Measurements from ENCODE around the gene PNPLA8. TPM values are rescaled to one million over a fixed set of nuclear protein-coding genes. Genes with fewer than 3 reads are reported as not detected.
A peak's percentile ranks its signal among the peaks of the same experiment; 100 is the strongest.

Gene PNPLA8
- total RNA-seq, 2 donors from 2014 or later = 19.2 to 26.2 TPM

DNA sequence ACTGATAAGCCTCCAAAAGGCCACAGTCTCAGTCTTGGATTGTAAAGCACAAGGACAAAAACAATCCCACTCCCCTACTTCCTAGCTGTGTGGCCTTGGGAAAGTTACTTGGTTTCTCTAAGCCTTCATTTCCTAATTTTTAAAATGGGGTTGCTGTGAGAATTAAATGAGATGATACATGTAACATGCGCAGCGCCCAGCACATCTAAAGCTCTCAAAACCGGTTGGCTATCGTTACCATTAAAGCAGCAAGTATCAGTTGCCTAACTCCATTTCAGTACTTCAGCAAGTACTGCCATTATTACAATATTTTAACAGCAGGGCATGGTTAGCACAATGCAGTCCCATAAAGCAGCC lies 71.6 kb downstream of the PNPLA8 start:
- H3K27ac Mint-ChIP-seq = no peak overlapping the region
- peak overlapping the region; percentile 40 for H3K4me3 Mint-ChIP-seq
- ATAC-seq (replicated peaks) = no peak
- no peaks in the 10 kb centered on the region for H3K9me3 Mint-ChIP-seq
- peaks cover 50% of the 10 kb centered on the region for H3K27me3 Mint-ChIP-seq
- H3K36me3 Mint-ChIP-seq (ENCODE audit: low read depth) = no peaks in the 10 kb centered on the region
- H3K4me1 Mint-ChIP-seq = no peaks in the 10 kb centered on the region

DNA sequence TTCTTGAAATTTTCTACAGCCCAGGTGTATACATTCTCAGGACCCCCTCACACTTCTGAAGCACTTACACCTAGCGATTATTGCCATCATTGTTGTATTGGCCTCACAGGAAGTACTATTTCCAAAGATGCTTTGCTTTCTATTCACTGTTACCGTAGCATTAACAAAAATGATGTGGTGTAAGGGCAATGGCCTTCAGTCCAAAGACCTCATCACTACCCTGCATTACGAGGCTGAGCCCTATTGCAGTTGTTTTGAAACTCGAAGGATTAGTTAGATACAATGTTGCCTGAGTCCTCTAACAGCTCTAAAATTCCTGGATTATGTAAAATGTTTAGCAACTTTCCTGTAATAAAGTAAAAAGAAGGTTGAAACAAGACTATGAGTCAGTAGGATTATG lies 72.6 kb downstream of the PNPLA8 start:
- no peaks in the 10 kb centered on the region for H3K9me3 Mint-ChIP-seq
- no peak overlapping the region for H3K27ac Mint-ChIP-seq
- no peak for ATAC-seq (replicated peaks)
- H3K4me1 Mint-ChIP-seq = no peaks in the 10 kb centered on the region
- no peaks in the 10 kb centered on the region for H3K36me3 Mint-ChIP-seq (ENCODE audit: low read depth)
- H3K4me3 Mint-ChIP-seq = no peak overlapping the region
- peaks cover 48% of the 10 kb centered on the region for H3K27me3 Mint-ChIP-seq

DNA sequence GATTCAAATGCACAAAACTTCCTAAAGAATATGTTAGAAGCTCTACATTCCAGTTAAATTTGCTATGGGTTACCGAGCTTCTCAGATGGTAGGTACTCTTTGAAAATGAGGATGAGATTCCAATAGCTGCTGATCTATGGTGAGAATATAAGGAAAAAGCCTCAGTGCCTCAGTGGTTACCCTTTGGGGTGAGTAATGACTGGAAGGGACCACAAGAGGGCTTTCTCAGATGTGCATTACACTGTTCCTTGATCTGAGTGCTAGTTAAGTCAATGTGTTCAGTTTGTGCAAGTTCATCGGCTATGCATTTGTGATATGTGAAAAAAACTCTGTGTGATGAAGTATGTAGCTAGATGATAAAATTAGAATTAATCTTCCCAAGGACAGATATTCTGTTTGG lies 73.2 kb downstream of the PNPLA8 start:
- H3K9me3 Mint-ChIP-seq = no peaks in the 10 kb centered on the region
- no peaks in the 10 kb centered on the region for H3K36me3 Mint-ChIP-seq (ENCODE audit: low read depth)
- H3K27ac Mint-ChIP-seq = no peak overlapping the region
- ATAC-seq (replicated peaks) = no peak
- H3K4me3 Mint-ChIP-seq = no peak overlapping the region
- H3K4me1 Mint-ChIP-seq = no peaks in the 10 kb centered on the region
- H3K27me3 Mint-ChIP-seq = peaks cover 45% of the 10 kb centered on the region

DNA sequence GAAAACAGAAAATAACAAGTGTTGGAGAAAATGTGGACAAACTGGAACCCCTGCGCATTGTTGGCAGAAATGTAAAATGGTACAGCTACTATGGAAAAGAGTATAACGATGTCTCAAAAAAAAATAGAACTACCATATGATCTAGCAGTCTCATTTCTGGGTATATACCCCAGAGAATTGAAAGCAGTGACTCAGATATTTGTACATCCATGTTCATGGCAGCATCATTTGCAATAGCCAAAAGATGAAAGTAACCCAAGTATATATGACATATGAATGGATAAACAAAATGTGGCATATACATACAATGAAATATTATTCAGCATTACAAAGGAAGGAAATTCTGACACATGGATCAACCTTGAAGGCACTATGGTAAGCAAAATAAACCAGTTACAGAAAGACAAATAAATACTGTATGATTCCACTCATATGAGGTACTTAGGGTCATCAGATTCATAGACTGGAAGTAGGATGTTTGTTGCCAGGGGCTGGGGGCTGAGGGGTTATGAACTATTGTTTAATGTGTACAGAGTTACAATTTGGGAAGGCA lies 74.6 kb downstream of the PNPLA8 start:
- peaks cover 40% of the 10 kb centered on the region for H3K27me3 Mint-ChIP-seq
- H3K27ac Mint-ChIP-seq = no peak overlapping the region

DNA sequence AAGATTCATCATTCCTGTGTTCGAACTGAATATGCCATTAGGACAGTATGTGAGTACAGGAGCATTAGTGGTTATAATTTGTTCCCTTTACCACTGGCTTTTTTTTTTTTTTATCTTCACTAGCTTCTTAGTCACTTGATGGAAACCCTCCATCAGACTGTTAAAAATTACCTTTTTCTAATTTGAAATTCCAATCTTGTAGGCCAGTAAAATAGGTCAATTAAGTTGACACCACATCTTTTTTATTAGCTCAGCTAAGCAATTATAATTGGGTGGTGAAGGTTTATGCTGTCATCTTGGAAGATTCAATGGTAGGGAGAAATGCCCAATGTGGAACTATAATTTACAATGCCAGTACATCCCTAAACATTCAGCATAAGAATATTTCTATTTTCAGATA lies 75.8 kb downstream of the PNPLA8 start:
- no peak overlapping the region for H3K4me3 Mint-ChIP-seq
- peaks cover 40% of the 10 kb centered on the region for H3K27me3 Mint-ChIP-seq
- no peaks in the 10 kb centered on the region for H3K9me3 Mint-ChIP-seq
- H3K4me1 Mint-ChIP-seq = no peaks in the 10 kb centered on the region
- no peak for ATAC-seq (replicated peaks)
- no peaks in the 10 kb centered on the region for H3K36me3 Mint-ChIP-seq (ENCODE audit: low read depth)
- H3K27ac Mint-ChIP-seq = no peak overlapping the region

More for the DNA sequence above, 74.6 kb downstream of the PNPLA8 start:
- no peak for ATAC-seq (replicated peaks)
- no peaks in the 10 kb centered on the region for H3K9me3 Mint-ChIP-seq
- no peak overlapping the region for H3K4me3 Mint-ChIP-seq
- H3K4me1 Mint-ChIP-seq = no peaks in the 10 kb centered on the region
- H3K36me3 Mint-ChIP-seq (ENCODE audit: low read depth) = no peaks in the 10 kb centered on the region

DNA sequence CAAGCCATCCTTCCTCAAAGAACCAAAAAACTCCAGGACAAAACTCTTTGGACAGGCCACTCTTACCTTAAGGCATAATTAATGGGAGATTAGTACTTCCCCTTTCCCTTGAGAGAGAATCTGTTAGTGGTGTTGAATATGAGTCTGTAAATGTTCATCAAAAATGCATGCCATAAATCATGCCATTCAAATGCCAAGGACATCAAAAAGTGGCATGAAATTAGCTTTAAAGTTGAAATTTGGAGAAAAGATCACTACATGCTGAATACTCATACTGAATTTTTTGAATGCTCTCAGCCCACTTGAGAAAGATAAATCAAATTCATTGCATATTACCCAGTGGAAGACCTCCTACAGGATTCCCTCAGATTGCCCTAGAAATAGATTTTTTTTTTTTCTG lies 76.4 kb downstream of the PNPLA8 start:
- H3K4me3 Mint-ChIP-seq = no peak overlapping the region
- H3K9me3 Mint-ChIP-seq = no peaks in the 10 kb centered on the region
- H3K36me3 Mint-ChIP-seq (ENCODE audit: low read depth) = no peaks in the 10 kb centered on the region
- H3K27me3 Mint-ChIP-seq = peaks cover 38% of the 10 kb centered on the region
- H3K27ac Mint-ChIP-seq = no peak overlapping the region
- ATAC-seq (replicated peaks) = no peak
- H3K4me1 Mint-ChIP-seq = no peaks in the 10 kb centered on the region

DNA sequence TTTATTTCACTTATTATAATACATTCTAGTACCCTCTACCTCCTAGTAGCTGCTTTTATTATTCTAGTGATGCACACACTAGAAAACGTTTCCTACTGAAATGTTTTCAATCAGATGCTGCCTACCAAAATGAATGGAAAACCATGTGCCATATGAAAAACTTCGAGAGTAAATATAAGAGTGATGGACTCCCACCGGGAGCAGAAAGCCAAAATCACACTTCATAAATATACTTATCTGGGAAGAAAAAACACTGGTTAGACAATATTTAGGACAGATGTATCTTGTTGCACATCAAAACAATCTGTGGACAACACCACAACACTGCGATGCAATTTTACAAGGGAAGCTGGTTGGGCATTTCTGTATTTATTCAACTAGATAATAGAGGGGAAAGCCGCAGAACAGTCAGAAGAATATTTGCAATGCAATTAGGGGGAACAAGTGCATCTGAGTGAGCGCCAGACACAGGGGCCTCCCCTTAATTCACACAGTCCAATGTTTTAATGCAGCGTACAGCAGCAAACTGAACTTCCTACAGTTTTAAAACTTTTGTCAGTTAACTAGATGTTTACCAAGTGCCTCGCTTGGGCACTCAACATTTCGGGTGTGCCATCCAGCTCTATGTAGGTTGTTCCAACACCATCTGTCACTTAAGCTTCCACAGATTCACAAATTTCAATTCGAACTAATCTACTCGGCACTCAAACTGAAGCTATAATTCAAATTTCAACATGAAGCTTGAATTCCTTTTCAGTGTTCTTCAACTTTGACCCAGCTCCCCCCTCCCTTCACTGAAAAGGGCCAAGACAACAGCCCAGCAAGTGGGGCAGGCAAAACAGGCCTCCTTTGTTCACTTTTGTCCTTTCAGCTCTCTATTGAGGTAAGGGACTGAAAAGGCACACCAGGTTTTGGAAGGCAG lies 77.1 kb downstream of the PNPLA8 start:
- Mint-ChIP-seq H3K36me3 (ENCODE audit: low read depth) (no peaks in the 10 kb centered on the region), H3K4me1 (no peaks in the 10 kb centered on the region), H3K4me3 (no peak overlapping the region), H3K27me3 (peaks cover 32% of the 10 kb centered on the region), H3K27ac (no peak overlapping the region), H3K9me3 (no peaks in the 10 kb centered on the region)
- ATAC-seq (replicated peaks) = no peak

DNA sequence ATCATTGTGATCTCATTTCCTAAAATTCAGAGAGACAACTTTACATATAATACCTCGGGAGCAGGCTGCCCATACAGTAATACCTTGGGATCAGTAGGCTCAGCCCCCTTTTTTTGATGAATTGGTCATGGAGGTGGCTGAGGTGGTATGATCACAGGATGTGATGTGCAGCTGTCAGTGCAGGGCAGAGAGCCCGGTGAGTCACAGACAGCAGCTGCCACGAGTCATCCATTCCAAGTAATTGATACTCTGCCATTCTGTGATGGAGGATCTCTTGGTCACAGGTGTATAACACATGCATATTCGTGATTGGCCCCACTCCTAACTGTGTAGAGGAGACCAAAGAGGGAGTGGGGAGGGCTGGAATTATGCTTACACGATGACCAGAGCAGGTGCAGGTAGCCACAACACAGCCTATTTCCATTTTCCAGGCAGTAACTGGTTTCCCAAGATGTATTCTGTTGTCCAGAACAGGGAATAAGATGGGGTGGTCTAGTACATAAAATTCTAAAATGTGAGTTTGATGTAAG lies 83.8 kb downstream of the PNPLA8 start:
- peak; percentile 69 for ATAC-seq (replicated peaks)
- Mint-ChIP-seq H3K36me3 (ENCODE audit: low read depth) (no peaks in the 10 kb centered on the region), H3K4me1 (no peaks in the 10 kb centered on the region), H3K27ac (no peak overlapping the region), H3K4me3 (no peak overlapping the region), H3K27me3 (peaks cover 4% of the 10 kb centered on the region), H3K9me3 (no peaks in the 10 kb centered on the region)

DNA sequence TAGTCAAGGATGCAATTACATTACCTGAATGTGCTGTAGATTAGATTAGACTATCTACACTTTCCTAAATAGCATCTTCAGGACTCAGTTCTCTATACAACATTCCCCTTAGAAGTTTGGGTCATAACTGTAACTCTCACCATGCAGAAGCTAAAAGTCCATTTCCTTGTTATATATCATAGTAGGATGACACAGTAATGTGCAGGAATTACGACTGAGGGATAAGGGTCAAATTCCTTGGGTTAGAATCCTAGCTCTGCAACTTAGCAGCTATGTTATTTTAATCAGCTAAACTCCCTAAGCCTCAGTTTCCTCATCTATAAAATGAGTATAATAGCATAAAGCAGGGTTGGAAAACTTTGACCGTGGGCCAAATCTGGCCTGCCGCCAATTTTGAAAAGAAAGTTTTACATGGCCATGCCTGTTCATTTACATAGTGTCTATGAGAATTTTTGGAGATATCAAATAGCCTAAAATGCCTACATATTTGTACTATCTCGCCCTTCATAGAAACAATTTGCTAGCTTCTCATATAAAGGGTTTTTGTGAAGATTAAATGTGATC lies 84.5 kb downstream of the PNPLA8 start:
- Mint-ChIP-seq H3K27me3 (peaks cover 8% of the 10 kb centered on the region), H3K4me1 (no peaks in the 10 kb centered on the region), H3K27ac (no peak overlapping the region), H3K9me3 (no peaks in the 10 kb centered on the region), H3K4me3 (no peak overlapping the region), H3K36me3 (ENCODE audit: low read depth) (no peaks in the 10 kb centered on the region)
- no peak for ATAC-seq (replicated peaks)

DNA sequence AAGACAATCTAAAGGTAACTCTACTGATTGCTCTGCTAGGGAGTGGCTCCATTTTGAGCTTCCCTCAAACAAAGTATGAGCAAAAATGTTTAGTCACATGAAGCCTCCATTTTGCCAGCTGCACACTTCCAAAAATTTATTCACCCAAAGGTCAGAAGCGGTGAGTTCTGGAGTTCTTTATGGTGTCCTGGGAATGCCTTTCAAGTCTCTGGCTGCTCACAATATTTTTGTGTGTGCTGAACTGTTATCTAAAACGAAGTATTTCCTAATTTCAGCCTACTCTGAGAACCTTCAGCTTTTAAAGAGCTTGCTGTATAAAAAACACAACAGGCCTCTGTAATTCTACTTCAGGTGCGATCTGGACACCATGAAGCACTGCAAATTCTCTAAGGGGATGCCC lies 85.3 kb downstream of the PNPLA8 start:
- no peaks in the 10 kb centered on the region for H3K9me3 Mint-ChIP-seq
- H3K27me3 Mint-ChIP-seq = peaks cover 10% of the 10 kb centered on the region
- H3K27ac Mint-ChIP-seq = no peak overlapping the region
- H3K4me1 Mint-ChIP-seq = no peaks in the 10 kb centered on the region
- no peak overlapping the region for H3K4me3 Mint-ChIP-seq
- ATAC-seq (replicated peaks) = no peak
- H3K36me3 Mint-ChIP-seq (ENCODE audit: low read depth) = no peaks in the 10 kb centered on the region

DNA sequence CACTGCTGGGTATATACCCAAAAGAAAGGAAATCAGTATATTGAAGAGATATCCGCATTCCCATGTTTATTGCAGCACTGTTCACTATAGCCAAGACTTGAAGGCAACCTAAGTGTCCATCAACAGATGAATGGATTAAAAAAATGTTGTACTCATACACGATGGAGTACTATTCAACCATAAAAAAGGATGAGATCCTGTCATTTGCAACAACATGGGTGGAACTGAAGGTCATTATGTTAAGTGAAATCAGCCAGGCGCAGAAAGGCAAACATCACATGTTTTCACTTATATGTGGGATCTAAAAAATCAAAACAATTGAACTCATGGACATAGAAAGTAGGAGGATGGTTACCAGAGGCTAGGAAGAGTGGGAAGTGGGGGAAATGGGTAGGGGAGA lies 89.0 kb downstream of the PNPLA8 start:
- H3K4me3 Mint-ChIP-seq = no peak overlapping the region
- H3K27ac Mint-ChIP-seq = no peak overlapping the region
- H3K9me3 Mint-ChIP-seq = peaks cover 3% of the 10 kb centered on the region
- no peak for ATAC-seq (replicated peaks)
- peaks cover 25% of the 10 kb centered on the region for H3K27me3 Mint-ChIP-seq
- no peaks in the 10 kb centered on the region for H3K4me1 Mint-ChIP-seq
- H3K36me3 Mint-ChIP-seq (ENCODE audit: low read depth) = no peaks in the 10 kb centered on the region

DNA sequence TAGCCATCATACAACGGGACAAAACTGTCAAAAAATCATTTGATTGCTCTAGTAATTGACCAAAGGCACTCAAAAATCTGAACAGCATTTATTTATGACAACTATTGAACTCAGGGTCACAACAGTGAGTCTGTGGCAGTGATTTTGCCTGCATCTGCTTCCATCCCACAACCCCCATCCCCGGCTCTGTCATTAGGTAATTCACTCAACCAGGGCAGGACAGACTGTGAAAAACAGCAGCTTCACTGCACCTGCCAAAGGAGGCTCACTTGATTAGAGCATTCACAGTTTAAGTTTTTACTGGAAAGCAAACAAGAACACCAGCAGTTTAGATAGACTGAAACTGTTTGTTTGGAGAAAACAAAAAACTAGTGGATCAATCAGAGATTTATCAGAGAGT lies 91.9 kb downstream of the PNPLA8 start:
- Mint-ChIP-seq H3K36me3 (ENCODE audit: low read depth) (no peaks in the 10 kb centered on the region), H3K27me3 (peaks cover 36% of the 10 kb centered on the region), H3K4me1 (no peaks in the 10 kb centered on the region)

DNA sequence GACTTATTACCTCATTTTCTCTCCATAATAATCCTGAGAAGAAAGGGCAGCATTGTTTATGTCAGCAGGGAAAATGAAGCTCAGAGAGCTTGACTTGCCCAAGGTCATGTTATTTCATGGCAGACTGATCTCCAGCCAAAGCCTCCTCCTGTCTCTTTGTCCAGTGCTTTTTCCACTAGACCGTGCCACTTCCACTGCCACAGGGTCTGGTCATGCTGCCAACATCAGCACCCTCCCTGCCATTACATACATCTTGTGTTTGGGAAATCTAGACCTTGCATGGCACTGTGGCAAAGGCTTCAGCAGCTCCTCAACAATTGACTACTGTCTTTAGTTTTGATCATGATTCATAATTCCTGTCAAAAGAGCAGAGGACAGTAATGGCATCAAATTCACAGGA lies 94.8 kb downstream of the PNPLA8 start:
- Mint-ChIP-seq H3K4me3 (no peak overlapping the region), H3K27ac (no peak overlapping the region), H3K27me3 (peaks cover 32% of the 10 kb centered on the region), H3K36me3 (ENCODE audit: low read depth) (no peaks in the 10 kb centered on the region), H3K4me1 (no peaks in the 10 kb centered on the region), H3K9me3 (peaks cover 3% of the 10 kb centered on the region)
- ATAC-seq (replicated peaks) = no peak

More for the DNA sequence above, 91.9 kb downstream of the PNPLA8 start:
- Mint-ChIP-seq H3K9me3 (peaks cover 3% of the 10 kb centered on the region), H3K4me3 (no peak overlapping the region), H3K27ac (no peak overlapping the region)
- no peak for ATAC-seq (replicated peaks)

DNA sequence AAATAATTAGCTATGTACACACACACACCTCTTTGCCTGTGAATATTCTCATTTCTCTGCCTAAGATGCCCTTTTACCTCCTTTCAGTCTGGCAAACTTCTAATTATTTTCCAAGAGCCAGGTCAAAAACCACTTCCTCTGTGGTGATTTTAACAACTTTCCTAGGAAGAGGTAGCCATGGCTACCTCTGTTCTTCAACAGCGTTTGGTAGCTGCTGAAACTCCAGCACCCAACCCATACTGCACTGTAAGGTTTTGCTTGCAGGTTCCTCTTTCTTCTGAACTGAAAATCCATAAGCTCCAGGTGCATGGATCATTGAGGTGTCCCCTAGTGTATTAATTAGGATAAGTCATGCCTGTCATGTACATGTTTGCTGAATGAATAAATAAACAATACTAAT lies 95.3 kb downstream of the PNPLA8 start:
- Mint-ChIP-seq H3K27ac (no peak overlapping the region), H3K4me1 (no peaks in the 10 kb centered on the region), H3K9me3 (peaks cover 3% of the 10 kb centered on the region), H3K4me3 (no peak overlapping the region), H3K36me3 (ENCODE audit: low read depth) (no peaks in the 10 kb centered on the region), H3K27me3 (peaks cover 30% of the 10 kb centered on the region)
- no peak for ATAC-seq (replicated peaks)

DNA sequence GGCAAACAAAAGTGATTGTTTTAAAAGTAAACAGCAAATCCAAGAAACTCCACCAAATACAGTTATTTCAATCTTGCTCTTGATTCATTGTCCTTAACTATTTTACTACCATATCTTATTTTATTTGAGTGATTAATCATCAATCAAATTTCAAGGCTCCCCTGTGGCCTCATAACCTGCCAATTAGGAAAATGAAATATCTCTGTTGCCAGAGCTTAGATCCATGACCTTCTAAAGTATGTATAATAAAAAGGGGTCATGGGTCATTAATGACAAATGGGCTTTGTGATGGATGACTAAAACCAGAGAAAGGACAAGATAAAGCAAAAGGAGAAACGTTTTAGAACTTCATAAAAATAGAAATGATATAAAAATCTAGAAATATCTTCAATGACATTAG lies 98.2 kb downstream of the PNPLA8 start:
- H3K36me3 Mint-ChIP-seq (ENCODE audit: low read depth) = no peaks in the 10 kb centered on the region
- peaks cover 34% of the 10 kb centered on the region for H3K27me3 Mint-ChIP-seq
- H3K4me1 Mint-ChIP-seq = no peaks in the 10 kb centered on the region
- no peaks in the 10 kb centered on the region for H3K9me3 Mint-ChIP-seq
- H3K4me3 Mint-ChIP-seq = no peak overlapping the region
- no peak for ATAC-seq (replicated peaks)
- H3K27ac Mint-ChIP-seq = no peak overlapping the region

All from activated T-helper 17 cell treated with anti-CD3 and anti-CD28 coated beads, Interleukin-2, amount 50 U/mL, for 72 hours (primary cell).